Gastroesophageal sphincter (tissue), 4 donors: ENCODE results near the gene HAGHL. TPM values are rescaled to one million over a fixed set of nuclear protein-coding genes. Genes with fewer than 3 reads are reported as not detected.

ENCODE experiments used
- ATAC-seq: fragments of 150-250 bp; one replicate; pipeline ENCODE4 v1.9.1; 2016; ENCODE audit warnings: mild to moderate bottlenecking, moderate library complexity
- H3K27ac ChIP-seq, 4 donors: fragments of 200-600 bp; sonication (generic) in 3 of 4; 1 replicate in 3 of 4; 2 replicates in 1 of 4; pipeline ENCODE4 v1.5.1; 2016 to 2019
- H3K27me3 ChIP-seq: fragments of 200-600 bp; sonication (generic); one replicate; pipeline ENCODE4 v1.5.1; 2019
- H3K36me3 ChIP-seq, 2 donors: fragments of 200-600 bp; sonication (generic); one replicate each; pipeline ENCODE4 v1.5.1; 2019; ENCODE audit warnings: control low read depth in 1 of 2
- H3K4me1 ChIP-seq, 3 donors: fragments of 200-600 bp; sonication (generic); 1 replicate in 2 of 3; 2 replicates in 1 of 3; pipeline ENCODE4 v1.5.1; 2016 to 2019; ENCODE audit warnings: control low read depth in 2 of 3
- H3K4me3 ChIP-seq, 2 donors: fragments of 200-600 bp; sonication (generic); one replicate each; pipeline ENCODE4 v1.5.1; 2019; ENCODE audit warnings: mild to moderate bottlenecking in 1 of 2, moderate library complexity in 1 of 2
- H3K9me3 ChIP-seq, 3 donors: fragments of 200-600 bp; sonication (generic); one replicate each; pipeline ENCODE4 v1.5.1; 2017 to 2019; ENCODE audit warnings: control low read depth in 2 of 3
- CTCF ChIP-seq, 4 experiments: fragments of 200-600 bp in 2 of 4; fragments of 450-650 bp in 2 of 4; sonication (generic) in 1 of 4; IDR thresholded peaks; one replicate each; pipeline ENCODE4 v1.5.1; 2017 to 2019; ENCODE audit warnings: antibody characterized with exemption in 4 of 4, mild to moderate bottlenecking in 2 of 4, moderate library complexity in 2 of 4
- EP300 ChIP-seq: sonication (generic); formaldehyde crosslinking; IDR thresholded peaks from one replicate; pipeline ENCODE4 v1.6.1; 2017; ENCODE audit warnings: antibody characterized with exemption, mild to moderate bottlenecking
- POLR2A ChIP-seq, 2 donors: fragments of 450-650 bp; IDR thresholded peaks; one replicate each; pipeline ENCODE4 v1.6.1; 2017; ENCODE audit warnings: antibody characterized with exemption in 2 of 2, mild to moderate bottlenecking in 2 of 2, moderate library complexity in 1 of 2
- POLR2AphosphoS5 ChIP-seq: sonication (generic); formaldehyde crosslinking; IDR thresholded peaks from one replicate; pipeline ENCODE4 v1.6.1; 2017; ENCODE audit warnings: antibody characterized with exemption
- WGBS, 2 donors: methylation state at CpG; one replicate each; pipeline ENCODE4 v1.1.5; 2018; ENCODE audit warnings: low coverage in 1 of 2; 5-methylcytosine and 5-hydroxymethylcytosine counted together
- total RNA-seq, 4 donors: library from RNA; depleted of rRNA; stranded (reverse); fragments of >200 nt; gene quantifications; one replicate each; pipeline ENCODE4 v1.1.0, GENCODE V29; 2016

Gene HAGHL
- total RNA-seq, 4 donors from 2014 or later: 1.1 to 4.8 (median 2.8) TPM

- ATAC-seq: no peak
- peaks cover 0 to 57% (median 27%) of the 10 kb centered on the region in 3 donors for H3K4me1 ChIP-seq
- peaks cover 0 to 8% of the 10 kb centered on the region in 2 donors for H3K36me3 ChIP-seq
- H3K27ac ChIP-seq: no peak overlapping the region
- 50% methylated on average over 2 of the region's 24 CpGs; no CpG with 5 or more reads in 1 of the 2 donors for WGBS, 2 donors
- TF ChIP-seq EP300: no peak
- no peak for TF ChIP-seq CTCF (IDR thresholded peaks at IDR 0.05)
- TF ChIP-seq POLR2A (IDR thresholded peaks at IDR 0.05): no peak
- no peak for TF ChIP-seq POLR2AphosphoS5
- H3K9me3 ChIP-seq: no peaks in the 10 kb centered on the region
- H3K27me3 ChIP-seq: peaks cover 40% of the 10 kb centered on the region
- no peak overlapping the region for H3K4me3 ChIP-seq
Measured at GRCh38 chr16:722835-723633, 3.9 kb upstream of the HAGHL start.

- no peak overlapping the region for H3K4me3 ChIP-seq
- peaks cover 0 to 63% (median 33%) of the 10 kb centered on the region in 3 donors for H3K4me1 ChIP-seq
- TF ChIP-seq POLR2A (IDR thresholded peaks at IDR 0.05): no peak
- TF ChIP-seq CTCF (IDR thresholded peaks at IDR 0.05): no peak
- no peak for TF ChIP-seq POLR2AphosphoS5
- TF ChIP-seq EP300: no peak
- peaks cover 47% of the 10 kb centered on the region for H3K27me3 ChIP-seq
- peaks cover 0 to 8% of the 10 kb centered on the region in 2 donors for H3K36me3 ChIP-seq
- no CpG with 5 or more reads among the region's 9 CpGs for WGBS, 2 donors
- no peaks in the 10 kb centered on the region for H3K9me3 ChIP-seq
- no peak for ATAC-seq
- H3K27ac ChIP-seq: no peak overlapping the region
Measured at GRCh38 chr16:723695-724094, 3.2 kb upstream of the HAGHL start.

DNA sequence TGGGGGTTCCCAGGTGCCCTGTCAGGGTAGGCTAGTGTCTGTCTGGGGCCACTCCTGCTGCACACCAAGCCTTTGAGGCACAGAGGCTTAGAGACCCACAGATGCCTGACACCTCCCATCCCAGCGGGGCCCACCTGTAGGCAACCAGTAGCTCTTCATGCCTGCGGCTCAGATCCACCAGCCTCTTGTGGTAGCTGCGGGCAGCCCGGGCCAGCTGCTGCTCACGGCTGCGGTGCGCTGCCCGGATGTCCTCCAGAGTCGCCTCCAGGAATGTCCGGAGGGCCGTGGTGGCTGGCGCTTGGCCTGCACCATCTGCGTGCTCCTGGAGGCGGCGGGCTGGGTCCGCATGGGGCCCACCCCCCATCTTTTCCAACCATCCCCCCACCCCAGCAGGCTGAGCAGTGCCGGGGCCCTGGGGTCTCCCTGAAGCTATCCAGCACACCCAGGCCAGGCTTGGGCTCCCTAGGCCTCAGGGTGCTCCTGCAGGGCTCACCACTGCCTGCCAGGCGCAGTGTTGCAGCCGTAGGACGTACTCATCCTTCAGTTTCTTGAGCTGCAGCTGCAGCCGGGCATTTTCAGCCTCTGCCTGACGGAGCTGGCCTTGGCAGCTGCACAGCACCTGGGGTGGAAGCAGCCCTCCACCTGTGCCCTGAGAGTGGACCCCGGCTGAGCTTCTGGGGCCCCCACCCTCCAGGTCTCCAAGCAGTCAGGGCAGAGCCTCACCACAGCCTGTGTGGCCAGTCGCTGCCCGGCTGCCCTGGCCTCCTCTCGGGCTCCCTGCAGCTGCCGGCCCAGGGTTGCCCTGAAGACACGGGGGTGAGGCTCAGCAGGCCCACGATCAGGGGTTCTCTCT lies 2.5 kb upstream of the HAGHL start:
- Histone ChIP-seq H3K4me3 (no peak overlapping the region), H3K4me1 (peaks cover 0 to 64% (median 34%) of the 10 kb centered on the region in 3 donors), H3K36me3 (peaks cover 0 to 9% of the 10 kb centered on the region in 2 donors), H3K27ac (no peak overlapping the region), H3K9me3 (no peaks in the 10 kb centered on the region), H3K27me3 (peaks cover 54% of the 10 kb centered on the region)
- no peak for ATAC-seq
- TF ChIP-seq POLR2AphosphoS5 (no peak), CTCF (IDR thresholded peaks at IDR 0.05) (no peak), EP300 (no peak), POLR2A (IDR thresholded peaks at IDR 0.05) (no peak)
- WGBS, 2 donors: 20% methylated on average over 1 of the region's 29 CpGs; no CpG with 5 or more reads in 1 of the 2 donors

DNA sequence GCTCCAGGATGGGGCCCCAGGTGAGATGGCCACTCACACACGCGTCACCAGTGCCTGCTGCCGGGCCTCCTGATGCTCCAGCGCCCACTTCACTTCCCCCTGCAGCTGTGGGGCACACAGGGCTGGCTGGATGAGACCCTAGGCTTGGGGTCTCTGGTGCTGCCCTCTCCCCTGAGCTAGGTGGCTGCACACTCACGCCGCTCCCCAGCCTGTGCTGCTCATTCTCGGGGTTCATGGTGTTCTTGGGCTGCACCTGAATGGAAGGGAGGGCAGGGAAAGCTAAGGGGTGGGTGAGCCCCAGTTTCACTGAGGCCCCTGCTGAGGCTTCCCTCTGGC lies 1.9 kb upstream of the HAGHL start:
- TF ChIP-seq EP300 (no peak), POLR2AphosphoS5 (no peak), CTCF (IDR thresholded peaks at IDR 0.05) (no peak), POLR2A (IDR thresholded peaks at IDR 0.05) (no peak)
- H3K4me3 ChIP-seq: no peak overlapping the region
- no peak overlapping the region for H3K27ac ChIP-seq
- no peak for ATAC-seq
- peaks cover 0 to 15% of the 10 kb centered on the region in 2 donors for H3K36me3 ChIP-seq
- peaks cover 0 to 58% (median 31%) of the 10 kb centered on the region in 3 donors for H3K4me1 ChIP-seq
- H3K27me3 ChIP-seq: peaks cover 55% of the 10 kb centered on the region
- no peaks in the 10 kb centered on the region for H3K9me3 ChIP-seq
- WGBS, 2 donors: 73% methylated on average over 4 of the region's 7 CpGs; no CpG with 5 or more reads in 1 of the 2 donors
